Activated CD8-positive, alpha-beta memory T cell treated with anti-CD3 and anti-CD28 coated beads for 48 hours (primary cell): ENCODE measurements around the gene DOK7.
"Not testable (repeated sequence)": the region's sequence is repeated elsewhere in the genome, so short reads cannot be mapped to it uniquely, and the experiment has no call there.

Experiments
- DNase-seq, 3 experiments: peaks; one replicate each; pipeline ENCODE4 v3.0.0-alpha.2; 2020; ENCODE audit warnings: low read depth in 2 of 3, low spot score in 2 of 3

DOK7 gene

GRCh38 chr4:3501126-3501824 lies 38.2 kb downstream of the DOK7 start:
- DNase-seq: no peak

GRCh38 chr4:3501825-3502425 lies 38.8 kb downstream of the DOK7 start:
- DNase-seq: no peak

GRCh38 chr4:3502941-3503936 lies 40.1 kb downstream of the DOK7 start:
- DNase-seq: no peak

GRCh38 chr4:3505231-3505630 lies 42.1 kb downstream of the DOK7 start:
- DNase-seq: no peak

- DNase-seq: no peak
These were observed 45.4 kb downstream of the DOK7 start for GRCh38 chr4:3508542-3508941.

GRCh38 chr4:3510481-3510880 lies 47.4 kb downstream of the DOK7 start:
- DNase-seq: no peak

GRCh38 chr4:3511187-3511586 lies 48.1 kb downstream of the DOK7 start:
- no peak for DNase-seq

GRCh38 chr4:3511601-3512000 lies 48.5 kb downstream of the DOK7 start:
- DNase-seq: not testable (repeated sequence)

GRCh38 chr4:3512279-3512678 lies 49.2 kb downstream of the DOK7 start:
- DNase-seq: no peak

GRCh38 chr4:3512719-3513118 lies 49.6 kb downstream of the DOK7 start:
- no peak for DNase-seq

- no peak for DNase-seq
These were observed 50.7 kb downstream of the DOK7 start for GRCh38 chr4:3513807-3514206.

- no peak for DNase-seq
These were observed 51.2 kb downstream of the DOK7 start for GRCh38 chr4:3514221-3514780.

GRCh38 chr4:3514806-3515501 lies 51.8 kb downstream of the DOK7 start:
- DNase-seq: no peak

GRCh38 chr4:3515646-3516045 lies 52.5 kb downstream of the DOK7 start:
- DNase-seq: no peak

- DNase-seq: no peak
These were observed 53.1 kb downstream of the DOK7 start for GRCh38 chr4:3516061-3516835.

GRCh38 chr4:3516836-3517730 lies 54.0 kb downstream of the DOK7 start:
- DNase-seq: no peak

- DNase-seq: no peak
These were observed 54.8 kb downstream of the DOK7 start for GRCh38 chr4:3517731-3518510.

- no peak for DNase-seq
These were observed 55.4 kb downstream of the DOK7 start for GRCh38 chr4:3518511-3518880.
